Measurements from ENCODE around the gene VPS18. TPM values are rescaled to one million over a fixed set of nuclear protein-coding genes. Genes with fewer than 3 reads are reported as not detected.

The VPS18 gene
- total and polyA plus RNA-seq, 4 donors: 16.1 to 31.5 (median 21.1) TPM

- no peak for ATAC-seq (ENCODE audit: insufficient read depth, low FRiP score)
Observed at GRCh38 chr15:40922608-40923005, 28.4 kb downstream of the VPS18 start.

GRCh38 chr15:40923551-40923950, 29.3 kb downstream of the VPS18 start:
- H3K27ac ChIP-seq (ENCODE audit: low read depth in 1 of 2, low read length in 1 of 2): no peak overlapping the region
- H3K4me3 ChIP-seq: no peak overlapping the region
- no peaks in the 10 kb centered on the region for H3K36me3 ChIP-seq (ENCODE audit: control insufficient read depth in 4 of 4, insufficient read depth in 4 of 4, low read length in 4 of 4)
- peaks cover 0 to 36% (median 26%) of the 10 kb centered on the region in 3 donors for H3K27me3 ChIP-seq (ENCODE audit: control insufficient read depth in 3 of 3, insufficient read depth in 3 of 3, low read length in 2 of 3)
- H3K9me3 ChIP-seq (ENCODE audit: control insufficient read depth in 4 of 4, insufficient read depth in 3 of 4, low read length in 3 of 4): no peaks in the 10 kb centered on the region
- TF ChIP-seq CTCF (IDR thresholded peaks at IDR 0.05; ENCODE audit: control extremely low read depth, extremely low read depth): no peak
- ATAC-seq (ENCODE audit: insufficient read depth, low FRiP score): no peak
- peaks cover 0 to 28% (median 23%) of the 10 kb centered on the region in 5 donors for H3K4me1 ChIP-seq (ENCODE audit: control insufficient read depth in 5 of 5, insufficient read depth in 5 of 5, low read length in 5 of 5)
- DNase-seq: no peak
- H3K9ac ChIP-seq (ENCODE audit: insufficient read depth in 1 of 2, low read length in 2 of 2): no peak overlapping the region
- WGBS, 2 donors: 82 to 95% methylated on average over 9 of the region's 9 CpGs

More at GRCh38 chr15:40922608-40923005, 28.4 kb downstream of the VPS18 start:
- TF ChIP-seq CTCF (IDR thresholded peaks at IDR 0.05; ENCODE audit: control extremely low read depth, extremely low read depth): no peak
- Histone ChIP-seq H3K4me1 (ENCODE audit: control insufficient read depth in 5 of 5, insufficient read depth in 5 of 5, low read length in 5 of 5) (peaks cover 0 to 30% (median 20%) of the 10 kb centered on the region in 5 donors), H3K36me3 (ENCODE audit: control insufficient read depth in 4 of 4, insufficient read depth in 4 of 4, low read length in 4 of 4) (no peaks in the 10 kb centered on the region), H3K4me3 (no peak overlapping the region), H3K27ac (ENCODE audit: low read depth in 1 of 2, low read length in 1 of 2) (no peak overlapping the region), H3K27me3 (ENCODE audit: control insufficient read depth in 3 of 3, insufficient read depth in 3 of 3, low read length in 2 of 3) (peaks cover 0 to 30% (median 24%) of the 10 kb centered on the region in 3 donors), H3K9me3 (ENCODE audit: control insufficient read depth in 4 of 4, insufficient read depth in 3 of 4, low read length in 3 of 4) (no peaks in the 10 kb centered on the region), H3K9ac (ENCODE audit: insufficient read depth in 1 of 2, low read length in 2 of 2) (no peak overlapping the region)
- 59 to 65% methylated on average over 10 of the region's 10 CpGs for WGBS, 2 donors
- DNase-seq: no peak

- ATAC-seq (ENCODE audit: insufficient read depth, low FRiP score): no peak
- Histone ChIP-seq H3K4me3 (no peak overlapping the region), H3K27me3 (ENCODE audit: control insufficient read depth in 3 of 3, insufficient read depth in 3 of 3, low read length in 2 of 3) (peaks cover 0 to 46% (median 30%) of the 10 kb centered on the region in 3 donors), H3K9ac (ENCODE audit: insufficient read depth in 1 of 2, low read length in 2 of 2) (no peak overlapping the region), H3K4me1 (ENCODE audit: control insufficient read depth in 5 of 5, insufficient read depth in 5 of 5, low read length in 5 of 5) (peaks cover 0 to 34% (median 21%) of the 10 kb centered on the region in 5 donors), H3K9me3 (ENCODE audit: control insufficient read depth in 4 of 4, insufficient read depth in 3 of 4, low read length in 3 of 4) (no peaks in the 10 kb centered on the region), H3K36me3 (ENCODE audit: control insufficient read depth in 4 of 4, insufficient read depth in 4 of 4, low read length in 4 of 4) (no peaks in the 10 kb centered on the region), H3K27ac (ENCODE audit: low read depth in 1 of 2, low read length in 1 of 2) (no peak overlapping the region)
- no peak for DNase-seq
- WGBS, 2 donors: 15 to 44% methylated on average over 29 to 30 of the region's 30 CpGs
- no peak for TF ChIP-seq CTCF (IDR thresholded peaks at IDR 0.05; ENCODE audit: control extremely low read depth, extremely low read depth)
Observed at GRCh38 chr15:40925495-40925862, 31.2 kb downstream of the VPS18 start.

All from lung (tissue), 12 donors.